HCT116 (cell line): Measurements from ENCODE around the gene DEPDC7. TPM values are rescaled to one million over a fixed set of nuclear protein-coding genes. Genes with fewer than 3 reads are reported as not detected.

Experiments used
- ATAC-seq: fragments of 200-7000 bp; cut with Tn5 transposase; 2 replicates; pipeline ENCODE4 v1.9.1; 2020; ENCODE audit warnings: mild to moderate bottlenecking, moderate library complexity
- BruUV-seq: library from RNA; stranded (reverse); fragments of 400-500 nt; replicated peaks from 2 replicates; lab custom pipeline; 2021; lab: Mats Ljungman, UMichigan
- CTCF ChIA-PET: fragments of 300-600 bp; sonication (Branson Sonifier 250); formaldehyde crosslinking; loops from one replicate; lab custom pipeline; 2021; ENCODE audit warnings: antibody characterized with exemption; lab: Charles Lee
- POLR2A ChIA-PET: fragments of 300-600, 350-600 bp; sonication (Branson Sonifier 250); formaldehyde crosslinking; loops from one replicate; lab custom pipeline; 2021; ENCODE audit warnings: antibody characterized with exemption; lab: Charles Lee
- RAD21 ChIA-PET, 2 experiments: fragments of 300-600 bp; sonication (Branson Sonifier 250); formaldehyde crosslinking; loops; one replicate each; lab custom pipeline; 2023; ENCODE audit warnings: low total read pairs in 2 of 2; ENCODE audit not compliant: uncharacterized antibody in 2 of 2, unreplicated experiment in 2 of 2, low non-redundant PET in 1 of 2; lab: Charles Lee
- DNase-seq: peaks from one replicate; pipeline ENCODE4 v3.0.0-alpha.2; 2010; ENCODE audit warnings: low read depth, low spot score
- H2AFZ ChIP-seq: fragments of 200-600 bp; shearing (Covaris generic), sonication (generic); 2 replicates; pipeline ENCODE4 v1.6.1; 2017; ENCODE audit warnings: low read depth, mixed run types, mixed read lengths, antibody characterized with exemption, low read length; ENCODE audit not compliant: poor library complexity, severe bottlenecking
- H3K27ac ChIP-seq: 2 replicates; pipeline ENCODE4 v1.5.1; 2012; ENCODE audit warnings: low read depth, low read length
- H3K27me3 ChIP-seq: fragments of 200-600 bp; sonication (generic); 2 replicates; pipeline ENCODE4 v1.6.1; 2016; ENCODE audit warnings: mixed run types, low read length, mixed read lengths; ENCODE audit not compliant: insufficient read depth
- H3K36me3 ChIP-seq, 2 experiments: fragments of 200-500 bp in 1 of 2; fragments of 200-600 bp in 1 of 2; sonication (Bioruptor generic) in 1 of 2; sonication (generic) in 1 of 2; 2 replicates each; pipeline versions ENCODE4 v1.5.1 to v1.6.1; 2014 to 2016; ENCODE audit warnings: low read length in 2 of 2, inconsistent platforms in 1 of 2, mixed read lengths in 1 of 2, mixed run types in 1 of 2; ENCODE audit not compliant: insufficient read depth in 2 of 2, control insufficient read depth in 1 of 2
- H3K4me1 ChIP-seq, 2 experiments: fragments of 200-600 bp in 1 of 2; sonication (generic) in 1 of 2; 2 replicates each; pipeline versions ENCODE4 v1.5.1 to v1.6.1; 2012 to 2017; ENCODE audit warnings: low read length in 2 of 2, inconsistent platforms in 1 of 2, mild to moderate bottlenecking in 1 of 2, mixed read lengths in 1 of 2, mixed run types in 1 of 2, moderate library complexity in 1 of 2; ENCODE audit not compliant: insufficient read depth in 2 of 2, control insufficient read depth in 1 of 2
- H3K4me2 ChIP-seq: fragments of 200-600 bp; sonication (generic); 2 replicates; pipeline ENCODE4 v1.6.1; 2017; ENCODE audit warnings: mixed run types, low read length, mixed read lengths
- H3K4me3 ChIP-seq, 2 experiments: fragments of 200-600 bp in 1 of 2; sonication (generic) in 1 of 2; replicated peaks in 1 of 2; 2 replicates each; pipeline ENCODE4 v1.5.1; 2011 to 2016; ENCODE audit warnings: low read length in 2 of 2, control low read depth in 1 of 2, low read depth in 1 of 2, mild to moderate bottlenecking in 1 of 2, mixed read lengths in 1 of 2, mixed run types in 1 of 2
- H3K79me2 ChIP-seq: fragments of 200-600 bp; sonication (generic); 2 replicates; pipeline ENCODE4 v1.6.1; 2017; ENCODE audit warnings: mild to moderate bottlenecking, mixed run types, low read length, moderate library complexity, mixed read lengths; ENCODE audit not compliant: insufficient read depth
- H3K9ac ChIP-seq: fragments of 200-600 bp; sonication (generic); 2 replicates; pipeline ENCODE4 v1.6.1; 2016; ENCODE audit warnings: low read length, mixed read lengths
- H3K9me2 ChIP-seq: fragments of 200-600 bp; sonication (generic), shearing (Covaris generic); 2 replicates; pipeline ENCODE4 v1.6.1; 2017; ENCODE audit warnings: mixed run types, mild to moderate bottlenecking, moderate library complexity; ENCODE audit not compliant: insufficient read depth
- H3K9me3 ChIP-seq, 2 experiments: fragments of 200-500 bp in 1 of 2; fragments of 200-600 bp in 1 of 2; sonication (Bioruptor generic) in 1 of 2; sonication (generic) in 1 of 2; 2 replicates each; pipeline ENCODE4 v1.6.1; 2014 to 2017; ENCODE audit warnings: low read length in 2 of 2, mixed read lengths in 2 of 2, inconsistent platforms in 1 of 2, low read depth in 1 of 2, mild to moderate bottlenecking in 1 of 2, mixed run types in 1 of 2, moderate library complexity in 1 of 2; ENCODE audit not compliant: control insufficient read depth in 1 of 2, insufficient read depth in 1 of 2
- H4K20me1 ChIP-seq: fragments of 200-600 bp; sonication (generic), shearing (Covaris generic); 2 replicates; pipeline ENCODE4 v1.6.1; 2017; ENCODE audit warnings: mixed run types, mild to moderate bottlenecking, moderate library complexity; ENCODE audit not compliant: insufficient read depth
- CTCF ChIP-seq, 3 experiments: fragments of 200-600 bp in 1 of 3; sonication (generic) in 1 of 3; IDR thresholded peaks in 2 of 3; conservative IDR thresholded peaks in 1 of 3; 2 replicates each; pipeline ENCODE4 v1.5.1; 2012 to 2017; ENCODE audit warnings: low read depth in 2 of 3, low read length in 2 of 3, antibody characterized with exemption in 1 of 3, borderline replicate concordance in 1 of 3, control low read depth in 1 of 3, mild to moderate bottlenecking in 1 of 3, mixed read lengths in 1 of 3, mixed run types in 1 of 3, moderate library complexity in 1 of 3; ENCODE audit not compliant: insufficient read depth in 1 of 3
- EGR1 ChIP-seq: IDR thresholded peaks from 2 replicates; pipeline ENCODE4 v1.6.1; 2012; ENCODE audit warnings: low read depth
- ELF1 ChIP-seq: IDR thresholded peaks from 2 replicates; pipeline ENCODE4 v1.6.1; 2012; ENCODE audit warnings: low read depth, borderline replicate concordance
- EZH2 ChIP-seq: fragments of 200-600 bp; sonication (generic); IDR thresholded peaks from 2 replicates; pipeline ENCODE4 v1.6.1; 2017; ENCODE audit warnings: antibody characterized with exemption, mixed run types
- intact Hi-C: fragments of 100-400 bp; cut with micrococcal nuclease; formaldehyde crosslinking; loops from 2 replicates; pipeline ENCODE4 v1.10.0; 2022
- total RNA-seq: library from RNA; stranded (reverse); gene quantifications from one replicate; pipeline ENCODE4 v1.2.1, GENCODE V29; 2021; ENCODE audit not compliant: unreplicated experiment

The DEPDC7 gene
- total RNA-seq, 1 experiment from 2014 or later = 7.3 TPM

- no TSS peak for BruUV-seq
- H3K27me3 ChIP-seq = no peaks in the 10 kb centered on the region
- ChIA-PET POLR2A (no interaction called here), RAD21 (no interaction called here)
- H3K4me3 ChIP-seq = no peak overlapping the region
- H4K20me1 ChIP-seq = no peaks in the 10 kb centered on the region
- H3K9ac ChIP-seq = no peak overlapping the region
- intact Hi-C loops = no loop called here
- H3K36me3 ChIP-seq = no peaks in the 10 kb centered on the region; a peak in 1 of 4 replicates
- H3K4me1 ChIP-seq = no peaks in the 10 kb centered on the region
- no peaks in the 10 kb centered on the region for H3K9me2 ChIP-seq
- no peak overlapping the region for H3K4me2 ChIP-seq
- H2AFZ ChIP-seq = no peak overlapping the region
- no peaks in the 10 kb centered on the region for H3K79me2 ChIP-seq
- no peak for ATAC-seq
- no peak overlapping the region for H3K27ac ChIP-seq
- TF ChIP-seq EGR1 (no peak), CTCF (IDR thresholded peaks at IDR 0.05 in 2 of 3, conservative IDR thresholded peaks at IDR 0.05 in 1 of 3; ENCODE audit: borderline replicate concordance in 1 of 3, insufficient read depth in 1 of 3, low read depth in 2 of 3, low read length in 2 of 3) (no peak), ELF1 (no peak), EZH2 (no peak)
- TF ChIP-seq, all 23 proteins: peak for 0
- CTCF ChIA-PET = no interaction called here
- DNase-seq = peak; percentile 8
- no peaks in the 10 kb centered on the region for H3K9me3 ChIP-seq
These were observed 56.8 kb downstream of the DEPDC7 start for GRCh38 chr11:33072465-33072864.

Other genes with a start within 250 kb of the DEPDC7 start
- not detected for gene CCDC73, start 221.2 kb upstream of the DEPDC7 start, total RNA-seq
- gene PRRG4, start 186.0 kb upstream of the DEPDC7 start, total RNA-seq = 5.4 TPM
- gene QSER1, start 123.1 kb upstream of the DEPDC7 start, total RNA-seq = 48.0 TPM
- gene TCP11L1, start 23.7 kb downstream of the DEPDC7 start, total RNA-seq = 12.0 TPM
- 39.3 TPM for gene CSTF3, start 145.6 kb downstream of the DEPDC7 start, total RNA-seq
- 35.2 TPM for gene HIPK3, start 241.5 kb downstream of the DEPDC7 start, total RNA-seq